Amniotic stem cell (primary cell): ENCODE measurements around the gene NEK11.
"Not testable (repeated sequence)": the region's sequence is repeated elsewhere in the genome, so short reads cannot be mapped to it uniquely, and the experiment has no call there.

ENCODE experiments used
- DNase-seq: peaks from one replicate; lab custom pipeline; 2025; lab: John Stamatoyannopoulos, UW

The NEK11 gene

GRCh38 chr3:131299836-131300235, 273.2 kb downstream of the NEK11 start:
- DNase-seq = no peak

DNA sequence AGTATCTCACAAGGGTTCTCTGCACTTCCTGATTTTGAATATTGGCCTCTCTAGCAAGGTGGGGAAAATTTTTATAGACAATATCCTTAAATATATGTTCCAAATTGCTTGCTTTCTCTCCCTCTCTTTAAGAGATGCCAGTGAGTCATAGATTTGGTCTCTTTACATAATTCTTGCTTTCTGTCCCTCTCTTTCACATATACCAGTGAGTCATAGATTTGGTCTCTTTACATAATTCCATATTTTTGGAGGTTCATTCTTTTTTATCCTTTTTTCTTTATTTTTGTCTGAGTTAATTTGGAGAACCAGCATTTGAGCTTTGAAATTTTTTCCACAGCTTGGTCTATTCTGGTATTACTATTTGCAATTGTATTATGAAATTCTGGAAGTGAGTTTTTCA, 277.2 kb downstream of the NEK11 start:
- no peak for DNase-seq

- DNase-seq = no peak
Measured at GRCh38 chr3:131304890-131305289, 278.2 kb downstream of the NEK11 start.

DNA sequence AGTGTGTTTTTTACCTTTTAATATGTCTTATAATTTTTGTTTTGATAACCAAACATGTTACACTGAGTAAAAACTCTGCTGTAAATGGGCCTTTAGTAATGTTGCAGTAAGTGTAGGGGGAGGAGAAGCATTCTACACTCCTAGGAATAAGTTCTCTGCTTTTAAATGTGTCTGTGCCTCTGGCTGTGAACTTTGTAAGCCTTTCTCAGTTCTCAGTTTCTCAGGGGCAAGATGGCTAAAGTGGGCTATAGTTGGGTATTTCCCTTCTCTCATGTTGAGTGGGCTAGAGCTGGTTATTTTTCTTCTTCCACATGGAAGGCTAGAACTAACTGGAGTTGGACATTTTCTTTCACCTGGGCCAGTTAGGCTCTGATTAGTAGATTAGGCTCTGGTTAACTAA, 279.6 kb downstream of the NEK11 start:
- DNase-seq = no peak

- no peak for DNase-seq
Measured at GRCh38 chr3:131314318-131314717, 287.6 kb downstream of the NEK11 start.

DNA sequence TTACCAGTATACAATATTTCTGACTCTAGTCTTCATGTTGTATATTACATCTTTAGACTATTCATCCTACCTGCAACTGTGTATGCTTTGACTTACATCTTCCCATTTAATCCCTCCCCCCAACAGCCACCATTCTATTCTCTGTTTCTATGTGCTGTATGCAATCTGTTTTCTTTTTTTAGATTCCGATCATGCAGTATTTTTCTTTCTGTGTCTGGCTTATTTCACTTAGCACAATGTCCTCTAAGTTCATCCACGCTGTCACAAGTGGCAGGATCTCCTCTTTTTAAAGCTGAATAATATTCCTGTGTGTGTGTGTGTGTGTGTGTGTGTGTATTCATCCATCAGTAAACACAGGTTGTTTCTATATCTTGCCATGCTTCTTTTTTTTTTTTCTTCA, 288.5 kb downstream of the NEK11 start:
- no peak for DNase-seq

DNA sequence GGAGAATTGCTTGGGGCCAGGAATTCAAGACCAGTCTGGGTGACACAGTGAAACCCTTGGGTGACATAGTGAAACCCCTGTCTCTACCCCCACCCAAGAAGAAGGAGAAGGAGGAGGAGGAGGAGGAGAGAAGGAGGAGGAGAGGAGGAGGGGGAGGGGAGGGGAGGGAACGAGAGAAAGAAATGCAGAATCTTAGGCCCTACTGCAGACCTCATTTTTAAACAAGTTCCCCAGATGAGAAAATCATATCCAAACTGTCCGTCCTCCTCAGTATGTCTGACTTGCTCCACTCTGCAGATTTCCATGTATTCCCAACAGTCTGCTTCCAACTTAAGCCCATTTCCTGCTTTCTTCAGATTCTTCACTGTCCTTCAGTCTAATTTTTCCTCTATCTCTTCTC, 291.0 kb downstream of the NEK11 start:
- no peak for DNase-seq

DNA sequence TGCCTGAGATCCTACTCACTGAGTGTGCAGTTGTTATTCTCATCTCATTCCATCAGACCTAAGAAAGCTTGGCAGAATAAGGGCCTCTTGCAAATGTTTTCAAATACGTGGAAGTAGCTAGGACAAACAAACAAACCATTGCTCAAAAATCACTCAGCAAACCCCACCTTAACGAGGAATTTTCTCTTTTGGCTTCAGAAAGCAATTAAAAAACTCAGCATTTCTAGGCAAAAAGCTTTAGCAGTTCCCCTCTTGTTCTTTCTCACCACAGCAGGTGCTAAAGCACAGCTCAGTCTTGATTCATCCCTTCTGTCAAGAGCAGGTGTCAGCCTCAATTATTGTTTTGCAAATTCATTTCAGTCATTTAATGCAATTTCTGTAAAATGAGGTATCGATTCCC, 296.3 kb downstream of the NEK11 start:
- DNase-seq = no peak

GRCh38 chr3:131323792-131324191, 297.1 kb downstream of the NEK11 start:
- DNase-seq = no peak

DNA sequence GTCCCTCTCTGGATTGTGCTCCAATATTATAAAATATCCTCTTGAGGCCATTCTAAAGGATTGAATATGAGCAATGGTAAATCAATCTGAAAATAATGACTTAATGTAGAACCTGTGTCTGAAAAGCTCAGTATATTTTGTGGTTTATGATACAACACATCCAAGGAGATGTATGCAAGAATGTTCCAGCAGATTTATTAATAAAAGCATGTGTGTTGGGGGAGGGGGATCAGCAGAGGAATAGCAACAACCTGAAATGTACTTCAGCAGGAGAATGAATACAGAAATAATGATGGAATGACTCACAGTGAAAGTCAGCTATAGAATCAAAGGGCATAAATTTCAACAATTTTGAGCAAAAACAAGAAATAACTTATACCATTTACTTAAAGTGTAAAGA, 298.2 kb downstream of the NEK11 start:
- DNase-seq = no peak

- no peak for DNase-seq
Measured at GRCh38 chr3:131326307-131326706, 299.6 kb downstream of the NEK11 start.

DNA sequence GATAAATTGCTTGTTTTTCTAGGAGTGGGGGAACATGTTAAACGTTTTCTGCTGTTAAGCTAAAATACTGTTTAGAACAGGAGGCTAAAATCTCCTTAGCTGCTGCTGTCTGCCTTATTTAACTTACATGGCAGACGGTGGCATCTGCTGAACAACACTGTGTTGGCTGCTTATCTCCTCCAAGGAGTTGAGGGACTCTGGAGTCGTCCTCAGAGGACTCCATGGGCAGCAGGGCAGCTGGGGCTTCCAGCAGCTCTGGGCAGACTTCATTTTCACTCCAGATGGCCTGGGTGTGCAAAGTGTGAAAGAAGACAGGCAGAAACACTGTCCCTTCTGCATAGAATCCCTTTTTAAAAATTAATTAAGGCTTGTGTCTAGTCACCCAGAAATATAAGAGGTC, 302.0 kb downstream of the NEK11 start:
- no peak for DNase-seq

- DNase-seq = no peak
Measured at GRCh38 chr3:131329774-131330173, 303.1 kb downstream of the NEK11 start.

GRCh38 chr3:131331456-131332085, 304.9 kb downstream of the NEK11 start:
- not testable (repeated sequence) for DNase-seq

- DNase-seq = no peak
Measured at GRCh38 chr3:131338948-131339640, 312.4 kb downstream of the NEK11 start.

DNA sequence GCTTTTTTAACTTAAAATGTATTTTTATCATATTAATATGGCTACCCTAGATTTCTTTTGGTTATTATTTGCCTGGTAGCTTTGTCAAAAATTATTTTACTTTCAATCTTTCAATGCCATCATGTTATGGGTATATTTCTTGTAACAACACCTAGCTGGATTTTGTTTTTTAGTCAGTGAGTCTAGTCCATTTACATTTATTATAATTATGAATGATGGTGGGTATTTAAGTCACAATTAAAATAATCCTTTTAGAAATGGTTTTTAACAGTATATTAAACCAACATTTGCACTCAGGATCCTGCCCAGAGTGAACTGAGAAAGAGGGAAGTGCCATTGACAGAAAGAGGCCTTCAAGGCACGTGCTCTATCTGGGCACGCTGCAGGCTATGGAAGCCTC, 315.1 kb downstream of the NEK11 start:
- no peak for DNase-seq

- DNase-seq = no peak
Measured at GRCh38 chr3:131348911-131349310, 322.2 kb downstream of the NEK11 start.

DNA sequence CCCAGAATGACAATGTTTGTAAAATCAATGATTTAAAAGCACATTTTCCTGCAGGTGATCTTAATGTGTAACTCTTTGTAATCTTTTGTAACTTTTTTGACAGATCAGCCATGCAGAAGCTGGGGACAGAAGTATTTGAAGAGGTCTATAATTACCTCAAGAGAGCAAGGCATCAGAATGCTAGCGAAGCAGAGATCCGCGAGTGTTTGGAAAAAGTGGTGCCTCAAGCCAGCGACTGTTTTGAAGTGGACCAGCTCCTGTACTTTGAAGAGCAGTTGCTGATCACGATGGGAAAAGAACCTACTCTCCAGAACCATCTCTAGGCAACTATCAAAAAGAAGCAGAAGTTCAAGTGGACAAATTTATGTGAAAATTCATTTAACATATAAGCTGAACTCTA, 322.8 kb downstream of the NEK11 start:
- no peak for DNase-seq

- DNase-seq = peak; percentile 80
Measured at GRCh38 chr3:131349946-131350347, 323.3 kb downstream of the NEK11 start.

GRCh38 chr3:131350506-131350905, 323.8 kb downstream of the NEK11 start:
- no peak for DNase-seq

DNA sequence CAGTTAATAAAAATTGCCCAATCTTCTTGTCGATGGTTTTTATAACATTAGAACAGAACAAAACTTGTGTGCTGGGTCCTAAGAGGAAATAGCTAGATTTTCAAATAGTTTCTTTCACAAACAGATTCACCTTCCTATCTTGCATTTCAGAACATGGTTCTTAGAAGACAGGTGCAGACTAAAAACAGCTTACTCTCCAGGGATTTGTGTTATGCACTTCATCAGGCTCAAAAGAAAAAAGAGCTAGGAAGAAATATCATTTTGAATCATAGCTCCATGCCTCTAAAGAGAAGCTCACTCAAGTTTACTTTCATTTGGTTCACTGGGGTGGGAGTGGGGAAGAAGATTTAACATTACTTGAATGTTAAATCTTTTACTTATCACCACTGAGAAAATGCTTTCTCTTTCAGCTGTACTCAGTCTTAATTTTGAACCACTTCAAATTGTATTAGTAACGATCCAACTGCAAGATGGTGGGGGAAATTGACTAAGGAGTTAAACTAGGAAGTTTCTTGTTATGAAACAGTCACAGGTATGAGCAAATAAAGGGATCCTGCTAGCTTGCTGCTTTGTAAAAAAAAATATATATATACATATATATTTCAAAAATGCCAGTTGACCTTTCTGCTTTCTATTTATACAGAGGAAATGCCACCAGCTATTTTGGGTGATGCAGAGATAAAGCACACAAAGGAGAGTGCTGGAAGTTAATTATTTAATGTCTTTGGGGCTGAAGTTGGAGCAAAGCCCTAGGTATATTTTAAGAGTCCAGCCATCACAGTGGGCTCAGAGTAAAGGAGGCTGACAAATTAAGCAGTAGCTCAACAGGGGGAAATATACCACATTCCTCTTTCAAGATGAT, 326.6 kb downstream of the NEK11 start:
- no peak for DNase-seq

GRCh38 chr3:131353986-131354385, 327.3 kb downstream of the NEK11 start:
- DNase-seq = no peak

- no peak for DNase-seq
Measured at GRCh38 chr3:131356006-131356595, 329.4 kb downstream of the NEK11 start.
